Measurements from ENCODE around the gene TENM3.
A peak's percentile ranks its signal among the peaks of the same experiment; 100 is the strongest.

The TENM3 gene

DNA sequence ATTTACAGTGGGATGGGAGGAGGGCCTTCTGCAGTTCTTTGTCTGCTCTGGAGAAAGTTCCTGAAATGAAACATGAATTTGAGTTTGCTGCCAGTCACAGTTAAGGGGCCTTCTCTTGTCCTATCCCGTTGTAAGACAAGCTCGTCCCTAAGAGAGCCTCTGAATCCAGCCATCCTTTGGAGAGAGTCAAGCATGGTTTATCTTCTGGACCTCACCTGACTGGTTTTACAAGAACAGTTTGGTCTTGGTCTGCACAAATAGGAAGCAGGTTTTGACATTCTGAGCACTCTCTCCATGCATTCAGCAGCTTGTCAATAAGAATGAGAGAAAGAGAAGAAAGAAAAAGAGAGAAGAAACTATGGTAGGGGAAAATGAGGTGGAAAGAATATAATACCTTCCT is 20.4 kb upstream of the TENM3 start:
- H2BK120ac ChIP-seq (ENCODE audit: low read depth, low read length) = no peak overlapping the region
- no peak overlapping the region for H3K23ac ChIP-seq (ENCODE audit: low read length)
- no peak overlapping the region for H2BK15ac ChIP-seq (replicated peaks; ENCODE audit: low read depth)
- no peak overlapping the region for H4K8ac ChIP-seq (ENCODE audit: low read depth, low read length)
- WGBS (ENCODE audit: extremely low coverage, insufficient coverage, low lambda C conversion rate) = no CpG with 5 or more reads among the region's 2 CpGs
- H3K4ac ChIP-seq (ENCODE audit: low read depth, low read length) = no peak overlapping the region
- H3K79me1 ChIP-seq (ENCODE audit: low read length) = peaks cover 6% of the 10 kb centered on the region
- no peak overlapping the region for H3K4me3 ChIP-seq (ENCODE audit: low read length)
- peaks cover 3% of the 10 kb centered on the region for H3K4me1 ChIP-seq (ENCODE audit: control insufficient read depth, low read depth, low read length)
- H4K5ac ChIP-seq (ENCODE audit: low read length) = no peak overlapping the region
- H3K79me2 ChIP-seq (ENCODE audit: control insufficient read depth, insufficient read depth, low read length) = peaks cover 3% of the 10 kb centered on the region
- H3K4me2 ChIP-seq (ENCODE audit: low read length) = no peak overlapping the region
- H3K27me3 ChIP-seq (ENCODE audit: insufficient read depth, low read length, poor library complexity) = no peaks in the 10 kb centered on the region
- H3K36me3 ChIP-seq (ENCODE audit: control insufficient read depth, insufficient read depth, low read length) = no peaks in the 10 kb centered on the region
- no peak overlapping the region for H3K56ac ChIP-seq (ENCODE audit: low read length)
- no peak overlapping the region for H2BK5ac ChIP-seq (ENCODE audit: low read length)
- H2AK5ac ChIP-seq (ENCODE audit: low read length) = no peak overlapping the region
- H3K9ac ChIP-seq (ENCODE audit: low read length) = no peak overlapping the region
- no peak for DNase-seq
- peak overlapping the region; percentile 47 for H3K18ac ChIP-seq (ENCODE audit: low read length)
- no peak overlapping the region for H3K27ac ChIP-seq (ENCODE audit: low read depth, low read length)

DNA sequence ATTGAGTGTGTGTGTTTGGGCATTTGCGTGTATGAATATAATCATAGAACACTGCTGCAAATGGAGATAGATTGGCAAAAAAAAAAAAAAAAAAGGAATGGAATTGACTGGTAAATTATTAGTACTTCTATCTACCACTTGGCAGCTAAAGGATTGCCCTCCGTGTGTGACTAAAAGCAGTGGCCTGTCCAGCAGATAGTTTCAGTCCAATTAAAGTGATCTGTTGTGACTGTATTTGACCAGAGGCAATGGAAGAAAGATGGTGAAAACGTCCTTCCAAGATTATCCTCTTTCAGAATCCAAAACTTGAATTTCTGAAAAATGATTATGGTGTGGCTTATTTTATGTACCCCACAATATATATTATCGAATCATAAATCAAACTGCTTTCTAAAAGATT is 19.5 kb upstream of the TENM3 start:
- H3K36me3 ChIP-seq (ENCODE audit: control insufficient read depth, insufficient read depth, low read length) = no peaks in the 10 kb centered on the region
- DNase-seq = no peak
- H3K18ac ChIP-seq (ENCODE audit: low read length) = no peak overlapping the region
- H3K79me1 ChIP-seq (ENCODE audit: low read length) = peaks cover 4% of the 10 kb centered on the region
- no peaks in the 10 kb centered on the region for H3K27me3 ChIP-seq (ENCODE audit: insufficient read depth, low read length, poor library complexity)
- no peak overlapping the region for H2AK5ac ChIP-seq (ENCODE audit: low read length)
- H3K4me3 ChIP-seq (ENCODE audit: low read length) = no peak overlapping the region
- no peak overlapping the region for H3K27ac ChIP-seq (ENCODE audit: low read depth, low read length)
- no peak overlapping the region for H3K9ac ChIP-seq (ENCODE audit: low read length)
- H3K79me2 ChIP-seq (ENCODE audit: control insufficient read depth, insufficient read depth, low read length) = peaks cover 3% of the 10 kb centered on the region
- H4K8ac ChIP-seq (ENCODE audit: low read depth, low read length) = peak overlapping the region; percentile 81
- H3K23ac ChIP-seq (ENCODE audit: low read length) = no peak overlapping the region
- H2BK15ac ChIP-seq (replicated peaks; ENCODE audit: low read depth) = no peak overlapping the region
- H3K4me1 ChIP-seq (ENCODE audit: control insufficient read depth, low read depth, low read length) = peaks cover 3% of the 10 kb centered on the region
- no CpG with 5 or more reads among the region's 4 CpGs for WGBS (ENCODE audit: extremely low coverage, insufficient coverage, low lambda C conversion rate)
- H2BK120ac ChIP-seq (ENCODE audit: low read depth, low read length) = no peak overlapping the region
- H4K5ac ChIP-seq (ENCODE audit: low read length) = no peak overlapping the region
- H2BK5ac ChIP-seq (ENCODE audit: low read length) = no peak overlapping the region
- H3K4me2 ChIP-seq (ENCODE audit: low read length) = no peak overlapping the region
- H3K4ac ChIP-seq (ENCODE audit: low read depth, low read length) = no peak overlapping the region
- H3K56ac ChIP-seq (ENCODE audit: low read length) = no peak overlapping the region

DNA sequence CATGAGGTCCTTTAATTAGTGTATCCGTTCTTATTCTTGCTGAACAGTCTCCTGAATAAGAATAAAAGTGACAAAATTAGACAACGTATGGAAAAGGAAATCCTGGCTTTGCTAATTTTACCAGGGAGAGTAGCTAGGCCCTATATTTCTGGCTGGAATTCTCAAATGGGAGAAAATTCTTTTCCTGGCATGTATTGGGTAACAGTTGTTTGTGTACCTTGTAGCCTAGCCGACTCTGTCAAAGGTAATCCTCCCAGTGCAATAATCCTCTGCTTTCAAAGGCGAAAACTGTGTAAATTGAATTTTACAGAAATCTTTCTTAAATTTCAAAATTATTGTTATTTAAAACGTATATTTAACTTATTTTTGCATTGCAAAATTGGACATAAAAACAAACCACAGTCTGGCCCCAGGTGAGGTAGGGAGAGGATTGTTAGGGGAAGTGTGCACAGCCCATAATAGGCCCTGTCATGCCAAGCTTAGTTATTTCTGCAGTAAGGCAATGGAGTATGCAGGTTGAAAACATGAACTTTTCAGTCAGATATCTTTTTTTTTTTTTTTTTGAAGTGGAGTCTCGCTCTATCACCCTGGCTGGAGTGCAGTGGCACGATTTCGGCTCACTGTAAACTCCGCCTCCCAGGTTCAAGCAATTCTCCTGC is 18.9 kb upstream of the TENM3 start:
- Histone ChIP-seq H3K9ac (ENCODE audit: low read length) (no peak overlapping the region), H2BK15ac (replicated peaks; ENCODE audit: low read depth) (no peak overlapping the region), H3K27me3 (ENCODE audit: insufficient read depth, low read length, poor library complexity) (no peaks in the 10 kb centered on the region), H3K18ac (ENCODE audit: low read length) (no peak overlapping the region), H3K4me2 (ENCODE audit: low read length) (no peak overlapping the region), H3K4me1 (ENCODE audit: control insufficient read depth, low read depth, low read length) (peaks cover 3% of the 10 kb centered on the region), H4K8ac (ENCODE audit: low read depth, low read length) (no peak overlapping the region), H4K5ac (ENCODE audit: low read length) (no peak overlapping the region), H3K79me1 (ENCODE audit: low read length) (peaks cover 4% of the 10 kb centered on the region), H2BK5ac (ENCODE audit: low read length) (no peak overlapping the region), H3K56ac (ENCODE audit: low read length) (no peak overlapping the region), H3K4ac (ENCODE audit: low read depth, low read length) (no peak overlapping the region), H3K23ac (ENCODE audit: low read length) (no peak overlapping the region), H3K27ac (ENCODE audit: low read depth, low read length) (no peak overlapping the region), H2BK120ac (ENCODE audit: low read depth, low read length) (no peak overlapping the region), H3K4me3 (ENCODE audit: low read length) (no peak overlapping the region), H2AK5ac (ENCODE audit: low read length) (no peak overlapping the region), H3K36me3 (ENCODE audit: control insufficient read depth, insufficient read depth, low read length) (no peaks in the 10 kb centered on the region), H3K79me2 (ENCODE audit: control insufficient read depth, insufficient read depth, low read length) (peaks cover 3% of the 10 kb centered on the region)
- 100% methylated on average over 2 of the region's 9 CpGs for WGBS (ENCODE audit: extremely low coverage, insufficient coverage, low lambda C conversion rate)
- no peak for DNase-seq

DNA sequence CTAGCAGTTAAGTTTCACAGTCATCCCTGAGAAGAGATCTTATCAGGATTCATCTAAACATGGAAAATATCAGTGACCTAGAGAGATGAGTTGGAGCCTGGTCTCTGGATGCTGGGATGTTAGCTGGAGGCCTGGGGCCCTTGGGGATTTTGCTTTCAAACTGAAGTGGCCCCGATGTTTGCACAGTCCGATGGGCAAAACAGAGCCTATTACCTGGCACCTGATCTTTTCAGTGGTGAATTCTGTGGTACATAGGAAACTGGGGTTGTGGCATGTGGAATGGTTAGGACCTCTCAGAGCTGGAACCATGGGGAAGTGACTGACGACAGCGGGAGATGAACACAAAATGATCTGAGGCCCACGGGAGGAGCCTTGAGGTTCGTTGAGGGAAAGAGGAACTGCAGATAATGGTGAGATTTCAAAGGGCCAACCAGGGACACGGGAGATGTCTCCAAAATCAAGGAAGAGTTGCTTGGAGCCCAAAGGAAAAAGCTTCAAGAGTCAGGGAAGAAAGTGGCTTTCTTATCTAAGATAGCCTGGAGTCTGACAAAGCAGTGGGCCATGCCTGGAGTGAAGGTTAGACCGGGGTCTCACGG is 17.8 kb upstream of the TENM3 start:
- Histone ChIP-seq H2AK5ac (ENCODE audit: low read length) (no peak overlapping the region), H3K4ac (ENCODE audit: low read depth, low read length) (no peak overlapping the region), H3K4me2 (ENCODE audit: low read length) (no peak overlapping the region), H4K5ac (ENCODE audit: low read length) (no peak overlapping the region), H4K8ac (ENCODE audit: low read depth, low read length) (no peak overlapping the region), H3K4me3 (ENCODE audit: low read length) (no peak overlapping the region), H3K79me1 (ENCODE audit: low read length) (peaks cover 7% of the 10 kb centered on the region), H3K27ac (ENCODE audit: low read depth, low read length) (no peak overlapping the region), H3K23ac (ENCODE audit: low read length) (no peak overlapping the region), H2BK120ac (ENCODE audit: low read depth, low read length) (no peak overlapping the region), H2BK15ac (replicated peaks; ENCODE audit: low read depth) (no peak overlapping the region), H3K4me1 (ENCODE audit: control insufficient read depth, low read depth, low read length) (peaks cover 3% of the 10 kb centered on the region), H3K56ac (ENCODE audit: low read length) (no peak overlapping the region), H3K18ac (ENCODE audit: low read length) (no peak overlapping the region), H3K79me2 (ENCODE audit: control insufficient read depth, insufficient read depth, low read length) (peaks cover 3% of the 10 kb centered on the region), H3K9ac (ENCODE audit: low read length) (no peak overlapping the region), H3K27me3 (ENCODE audit: insufficient read depth, low read length, poor library complexity) (no peaks in the 10 kb centered on the region), H2BK5ac (ENCODE audit: low read length) (no peak overlapping the region), H3K36me3 (ENCODE audit: control insufficient read depth, insufficient read depth, low read length) (no peaks in the 10 kb centered on the region)
- no peak for DNase-seq
- no CpG with 5 or more reads among the region's 9 CpGs for WGBS (ENCODE audit: extremely low coverage, insufficient coverage, low lambda C conversion rate)

GRCh38 chr4:182227611-182228010 is 15.6 kb upstream of the TENM3 start:
- H2BK5ac ChIP-seq (ENCODE audit: low read length) = no peak overlapping the region
- H2BK120ac ChIP-seq (ENCODE audit: low read depth, low read length) = no peak overlapping the region
- H3K27ac ChIP-seq (ENCODE audit: low read depth, low read length) = no peak overlapping the region
- H3K23ac ChIP-seq (ENCODE audit: low read length) = no peak overlapping the region
- H3K4me2 ChIP-seq (ENCODE audit: low read length) = no peak overlapping the region
- H4K5ac ChIP-seq (ENCODE audit: low read length) = no peak overlapping the region
- H3K4ac ChIP-seq (ENCODE audit: low read depth, low read length) = no peak overlapping the region
- peaks cover 6% of the 10 kb centered on the region for H3K79me1 ChIP-seq (ENCODE audit: low read length)
- no peak overlapping the region for H3K9ac ChIP-seq (ENCODE audit: low read length)
- no peak overlapping the region for H4K8ac ChIP-seq (ENCODE audit: low read depth, low read length)
- H3K27me3 ChIP-seq (ENCODE audit: insufficient read depth, low read length, poor library complexity) = no peaks in the 10 kb centered on the region
- no peak for DNase-seq
- H3K4me1 ChIP-seq (ENCODE audit: control insufficient read depth, low read depth, low read length) = no peaks in the 10 kb centered on the region
- no peak overlapping the region for H3K4me3 ChIP-seq (ENCODE audit: low read length)
- no peak overlapping the region for H3K18ac ChIP-seq (ENCODE audit: low read length)
- no peak overlapping the region for H3K56ac ChIP-seq (ENCODE audit: low read length)
- no CpG with 5 or more reads among the region's 6 CpGs for WGBS (ENCODE audit: extremely low coverage, insufficient coverage, low lambda C conversion rate)
- H2BK15ac ChIP-seq (replicated peaks; ENCODE audit: low read depth) = no peak overlapping the region
- no peaks in the 10 kb centered on the region for H3K79me2 ChIP-seq (ENCODE audit: control insufficient read depth, insufficient read depth, low read length)
- no peak overlapping the region for H2AK5ac ChIP-seq (ENCODE audit: low read length)
- no peaks in the 10 kb centered on the region for H3K36me3 ChIP-seq (ENCODE audit: control insufficient read depth, insufficient read depth, low read length)

Data from mesendoderm (in vitro differentiated cells).